ENCODE measurements around the gene ERC2.

DNA sequence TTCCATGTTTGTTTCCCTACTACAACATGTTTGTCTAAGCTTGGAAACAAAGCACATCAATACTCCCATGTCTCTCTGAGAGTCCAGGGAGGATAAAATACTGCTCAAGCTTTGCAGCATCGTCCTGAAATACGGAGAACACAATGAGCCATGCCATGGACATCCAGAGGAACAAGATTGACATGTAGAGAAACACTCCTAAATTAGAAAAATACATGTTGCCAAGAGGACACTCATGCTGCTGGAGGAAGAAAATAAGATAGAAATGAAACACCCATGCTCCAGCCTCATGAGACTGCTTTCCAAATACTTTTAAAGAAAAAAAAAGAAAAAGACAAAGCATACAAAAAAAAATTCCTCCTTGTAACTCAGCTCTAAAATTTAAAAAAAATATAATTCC lies 387.0 kb downstream of the ERC2 start:
- TF ChIP-seq, protein P1, sequence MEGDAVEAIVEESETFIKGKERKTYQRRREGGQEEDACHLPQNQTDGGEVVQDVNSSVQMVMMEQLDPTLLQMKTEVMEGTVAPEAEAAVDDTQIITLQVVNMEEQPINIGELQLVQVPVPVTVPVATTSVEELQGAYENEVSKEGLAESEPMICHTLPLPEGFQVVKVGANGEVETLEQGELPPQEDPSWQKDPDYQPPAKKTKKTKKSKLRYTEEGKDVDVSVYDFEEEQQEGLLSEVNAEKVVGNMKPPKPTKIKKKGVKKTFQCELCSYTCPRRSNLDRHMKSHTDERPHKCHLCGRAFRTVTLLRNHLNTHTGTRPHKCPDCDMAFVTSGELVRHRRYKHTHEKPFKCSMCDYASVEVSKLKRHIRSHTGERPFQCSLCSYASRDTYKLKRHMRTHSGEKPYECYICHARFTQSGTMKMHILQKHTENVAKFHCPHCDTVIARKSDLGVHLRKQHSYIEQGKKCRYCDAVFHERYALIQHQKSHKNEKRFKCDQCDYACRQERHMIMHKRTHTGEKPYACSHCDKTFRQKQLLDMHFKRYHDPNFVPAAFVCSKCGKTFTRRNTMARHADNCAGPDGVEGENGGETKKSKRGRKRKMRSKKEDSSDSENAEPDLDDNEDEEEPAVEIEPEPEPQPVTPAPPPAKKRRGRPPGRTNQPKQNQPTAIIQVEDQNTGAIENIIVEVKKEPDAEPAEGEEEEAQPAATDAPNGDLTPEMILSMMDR (IDR thresholded peaks at IDR 0.05) = no peak
- TF ChIP-seq HOXA7 (CRISPR knock-in tag; IDR thresholded peaks at IDR 0.05) (no peak), RAD21 (conservative IDR thresholded peaks at IDR 0.05 in 1 of 2, IDR thresholded peaks at IDR 0.05 in 1 of 2) (no peak), POLR2AphosphoS2 (conservative IDR thresholded peaks at IDR 0.05; ENCODE audit: low read length) (no peak), EP300 (IDR thresholded peaks at IDR 0.05) (no peak), NPAS2 (CRISPR knock-in tag; IDR thresholded peaks at IDR 0.05; ENCODE audit: borderline replicate concordance) (no peak), MAFK (IDR thresholded peaks at IDR 0.05; ENCODE audit: partially characterized antibody) (no peak)
- TF ChIP-seq, protein P2, sequence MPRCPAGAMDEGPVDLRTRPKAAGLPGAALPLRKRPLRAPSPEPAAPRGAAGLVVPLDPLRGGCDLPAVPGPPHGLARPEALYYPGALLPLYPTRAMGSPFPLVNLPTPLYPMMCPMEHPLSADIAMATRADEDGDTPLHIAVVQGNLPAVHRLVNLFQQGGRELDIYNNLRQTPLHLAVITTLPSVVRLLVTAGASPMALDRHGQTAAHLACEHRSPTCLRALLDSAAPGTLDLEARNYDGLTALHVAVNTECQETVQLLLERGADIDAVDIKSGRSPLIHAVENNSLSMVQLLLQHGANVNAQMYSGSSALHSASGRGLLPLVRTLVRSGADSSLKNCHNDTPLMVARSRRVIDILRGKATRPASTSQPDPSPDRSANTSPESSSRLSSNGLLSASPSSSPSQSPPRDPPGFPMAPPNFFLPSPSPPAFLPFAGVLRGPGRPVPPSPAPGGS (IDR thresholded peaks at IDR 0.05) = no peak
